ENCODE results near the gene TEAD4.

- TF ChIP-seq CTCF (conservative IDR thresholded peaks at IDR 0.05; ENCODE audit: low read depth in 2 of 2) = no peak
- TF ChIP-seq EZH2phosphoT487 (IDR thresholded peaks at IDR 0.05; ENCODE audit: unreplicated experiment) = no peak
- no peak for TF ChIP-seq POLR2AphosphoS5 (IDR thresholded peaks at IDR 0.05; ENCODE audit: low read depth)
- TF ChIP-seq REST (IDR thresholded peaks at IDR 0.05; ENCODE audit: unreplicated experiment) = no peak
- no peak for TF ChIP-seq EZH2 (IDR thresholded peaks at IDR 0.05; ENCODE audit: low read depth, unreplicated experiment)
- no peak for TF ChIP-seq NANOG (IDR thresholded peaks at IDR 0.05; ENCODE audit: borderline replicate concordance)
- TF ChIP-seq JUNB (IDR thresholded peaks at IDR 0.05; ENCODE audit: unreplicated experiment) = no peak
- no peak for TF ChIP-seq ZNF331 (CRISPR knock-in tag; IDR thresholded peaks at IDR 0.05; ENCODE audit: low read depth)
- TF ChIP-seq STAT1 (IDR thresholded peaks at IDR 0.05; ENCODE audit: unreplicated experiment) = no peak
- no peak for TF ChIP-seq CREB1 (CRISPR knock-in tag; IDR thresholded peaks at IDR 0.05; ENCODE audit: low read depth)
- no peak for TF ChIP-seq ETS1 (IDR thresholded peaks at IDR 0.05)
Measured at GRCh38 chr12:3009780-3010179, 50.6 kb downstream of the TEAD4 start.
